ENCODE data around the gene ISL2. TPM values are rescaled to one million over a fixed set of nuclear protein-coding genes. Genes with fewer than 3 reads are reported as not detected.
"Not testable (repeated sequence)": the region's sequence is repeated elsewhere in the genome, so short reads cannot be mapped to it uniquely, and the experiment has no call there.

ISL2 gene
- total and polyA plus RNA-seq, 4 donors, result 0.22 to 0.86 (median 0.38) TPM; not detected in 1

DNA sequence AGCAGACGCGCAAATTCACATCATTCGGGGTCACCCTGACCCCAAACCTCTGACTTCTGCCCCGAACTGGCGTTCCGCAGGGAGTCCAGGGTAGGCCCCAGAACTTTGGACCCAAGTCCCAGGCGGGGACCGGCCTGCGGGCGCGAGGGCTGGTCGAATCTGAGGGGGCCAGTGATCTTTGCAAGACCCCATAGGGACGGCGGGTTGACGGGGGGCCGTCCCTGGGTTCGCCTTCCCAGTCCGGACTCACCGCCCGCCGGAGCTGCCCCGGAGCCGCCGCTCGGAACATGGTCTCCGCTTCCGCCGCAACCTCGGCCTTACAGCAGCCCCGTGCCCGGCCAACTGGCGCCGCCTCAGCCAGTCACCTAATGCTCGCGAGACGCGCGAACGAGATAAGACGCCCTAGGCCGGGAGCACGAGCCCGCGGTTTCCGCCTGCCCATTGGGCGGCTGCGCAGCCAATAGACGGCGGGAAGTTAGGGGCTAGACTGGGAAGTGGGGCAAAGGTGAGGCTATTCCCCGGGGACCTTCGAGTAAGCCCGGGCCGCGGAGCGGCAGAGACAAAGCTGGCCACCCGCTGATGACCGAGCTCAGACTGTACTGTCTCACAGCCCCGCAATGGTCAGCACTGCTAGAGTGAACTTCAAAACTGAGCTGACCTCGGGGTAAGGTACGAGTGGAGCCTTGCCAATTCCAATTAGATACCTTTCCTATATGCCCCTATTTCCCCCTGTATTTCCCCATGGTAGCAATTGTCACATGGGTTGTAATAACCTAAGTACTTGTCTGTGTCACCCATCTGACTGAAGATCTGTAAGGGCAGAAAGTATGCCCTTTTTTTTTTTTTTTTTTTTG, 25.2 kb upstream of the ISL2 start, which contains the start of gene ETFA:
Gene ETFA, minus strand, starts transcription at position 370 of the 854 bp plus-strand sequence. Its CDS starts 81 bp downstream, at position 289.
- no peaks in the 10 kb centered on the region for H3K9me3 ChIP-seq (ENCODE audit: control insufficient read depth in 4 of 4, insufficient read depth in 3 of 4, low read length in 3 of 4)
- H3K27ac ChIP-seq (ENCODE audit: low read depth in 1 of 2, low read length in 1 of 2), result peak within 1 kb of the TSS; percentile 82 to 91
- TF ChIP-seq, protein P1, sequence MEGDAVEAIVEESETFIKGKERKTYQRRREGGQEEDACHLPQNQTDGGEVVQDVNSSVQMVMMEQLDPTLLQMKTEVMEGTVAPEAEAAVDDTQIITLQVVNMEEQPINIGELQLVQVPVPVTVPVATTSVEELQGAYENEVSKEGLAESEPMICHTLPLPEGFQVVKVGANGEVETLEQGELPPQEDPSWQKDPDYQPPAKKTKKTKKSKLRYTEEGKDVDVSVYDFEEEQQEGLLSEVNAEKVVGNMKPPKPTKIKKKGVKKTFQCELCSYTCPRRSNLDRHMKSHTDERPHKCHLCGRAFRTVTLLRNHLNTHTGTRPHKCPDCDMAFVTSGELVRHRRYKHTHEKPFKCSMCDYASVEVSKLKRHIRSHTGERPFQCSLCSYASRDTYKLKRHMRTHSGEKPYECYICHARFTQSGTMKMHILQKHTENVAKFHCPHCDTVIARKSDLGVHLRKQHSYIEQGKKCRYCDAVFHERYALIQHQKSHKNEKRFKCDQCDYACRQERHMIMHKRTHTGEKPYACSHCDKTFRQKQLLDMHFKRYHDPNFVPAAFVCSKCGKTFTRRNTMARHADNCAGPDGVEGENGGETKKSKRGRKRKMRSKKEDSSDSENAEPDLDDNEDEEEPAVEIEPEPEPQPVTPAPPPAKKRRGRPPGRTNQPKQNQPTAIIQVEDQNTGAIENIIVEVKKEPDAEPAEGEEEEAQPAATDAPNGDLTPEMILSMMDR (IDR thresholded peaks at IDR 0.05; ENCODE audit: control extremely low read depth, extremely low read depth), result no peak
- no peaks in the 10 kb centered on the region for H3K27me3 ChIP-seq (ENCODE audit: control insufficient read depth in 3 of 3, insufficient read depth in 3 of 3, low read length in 2 of 3)
- peak within 1 kb of the TSS; percentile 86 to 94 for H3K9ac ChIP-seq (ENCODE audit: insufficient read depth in 1 of 2, low read length in 2 of 2)
- DNase-seq (peak; percentile 96 to 98 (median 96)), ATAC-seq (ENCODE audit: insufficient read depth, low FRiP score) (peak; percentile 99)
- H3K4me3 ChIP-seq, result peak within 1 kb of the TSS; percentile 87
- H3K36me3 ChIP-seq (ENCODE audit: control insufficient read depth in 4 of 4, insufficient read depth in 4 of 4, low read length in 4 of 4), result no peaks in the 10 kb centered on the region
- H3K4me1 ChIP-seq (ENCODE audit: control insufficient read depth in 5 of 5, insufficient read depth in 5 of 5, low read length in 5 of 5), result peaks cover 0 to 13% (median 7%) of the 10 kb centered on the region in 5 donors
- 0 to 2% methylated on average over 60 of the region's 60 CpGs for WGBS, 2 donors

- no peak for ATAC-seq (ENCODE audit: insufficient read depth, low FRiP score)
- Histone ChIP-seq H3K4me3 (no peak overlapping the region), H3K9me3 (ENCODE audit: control insufficient read depth in 4 of 4, insufficient read depth in 3 of 4, low read length in 3 of 4) (no peaks in the 10 kb centered on the region), H3K4me1 (ENCODE audit: control insufficient read depth in 5 of 5, insufficient read depth in 5 of 5, low read length in 5 of 5) (peaks cover 0 to 13% (median 7%) of the 10 kb centered on the region in 5 donors), H3K27ac (ENCODE audit: low read depth in 1 of 2, low read length in 1 of 2) (no peak overlapping the region), H3K27me3 (ENCODE audit: control insufficient read depth in 3 of 3, insufficient read depth in 3 of 3, low read length in 2 of 3) (no peaks in the 10 kb centered on the region), H3K36me3 (ENCODE audit: control insufficient read depth in 4 of 4, insufficient read depth in 4 of 4, low read length in 4 of 4) (no peaks in the 10 kb centered on the region), H3K9ac (ENCODE audit: insufficient read depth in 1 of 2, low read length in 2 of 2) (no peak overlapping the region)
- no peak for DNase-seq
- WGBS, 2 donors, result 78 to 87% methylated on average over 7 of the region's 7 CpGs
- TF ChIP-seq, protein P1 (IDR thresholded peaks at IDR 0.05; ENCODE audit: control extremely low read depth, extremely low read depth), result no peak
These were observed 23.9 kb upstream of the ISL2 start for GRCh38 chr15:76312540-76313174.

DNA sequence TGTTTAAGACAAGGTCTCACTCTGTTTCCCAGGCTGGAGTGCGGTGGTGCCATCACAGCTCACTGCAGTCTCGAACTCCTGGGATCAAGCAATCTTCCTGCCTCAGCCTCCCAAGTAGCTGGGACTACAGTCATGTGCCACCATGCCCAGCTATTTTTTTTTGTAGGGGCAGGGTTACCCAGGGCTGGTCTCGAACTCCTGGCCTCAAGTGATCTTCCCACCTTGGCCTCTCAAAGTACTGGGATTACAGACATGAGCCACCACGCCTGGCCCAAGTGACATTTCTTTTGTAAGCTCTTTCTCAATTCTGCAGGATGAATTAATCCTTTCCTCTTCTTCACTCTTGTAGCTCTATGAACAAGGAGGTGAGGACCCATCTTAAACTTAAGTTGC, 23.4 kb upstream of the ISL2 start:
- H3K4me1 ChIP-seq (ENCODE audit: control insufficient read depth in 5 of 5, insufficient read depth in 5 of 5, low read length in 5 of 5), result peaks cover 0 to 12% (median 7%) of the 10 kb centered on the region in 5 donors
- not testable (repeated sequence) for DNase-seq; H3K27me3 ChIP-seq (ENCODE audit: control insufficient read depth in 3 of 3, insufficient read depth in 3 of 3, low read length in 2 of 3); H3K36me3 ChIP-seq (ENCODE audit: control insufficient read depth in 4 of 4, insufficient read depth in 4 of 4, low read length in 4 of 4); H3K9ac ChIP-seq (ENCODE audit: insufficient read depth in 1 of 2, low read length in 2 of 2); H3K27ac ChIP-seq (ENCODE audit: low read depth in 1 of 2, low read length in 1 of 2); ATAC-seq (ENCODE audit: insufficient read depth, low FRiP score); H3K4me3 ChIP-seq; H3K9me3 ChIP-seq (ENCODE audit: control insufficient read depth in 4 of 4, insufficient read depth in 3 of 4, low read length in 3 of 4)
- WGBS, 2 donors, result 89 to 96% methylated on average over 4 of the region's 4 CpGs

DNA sequence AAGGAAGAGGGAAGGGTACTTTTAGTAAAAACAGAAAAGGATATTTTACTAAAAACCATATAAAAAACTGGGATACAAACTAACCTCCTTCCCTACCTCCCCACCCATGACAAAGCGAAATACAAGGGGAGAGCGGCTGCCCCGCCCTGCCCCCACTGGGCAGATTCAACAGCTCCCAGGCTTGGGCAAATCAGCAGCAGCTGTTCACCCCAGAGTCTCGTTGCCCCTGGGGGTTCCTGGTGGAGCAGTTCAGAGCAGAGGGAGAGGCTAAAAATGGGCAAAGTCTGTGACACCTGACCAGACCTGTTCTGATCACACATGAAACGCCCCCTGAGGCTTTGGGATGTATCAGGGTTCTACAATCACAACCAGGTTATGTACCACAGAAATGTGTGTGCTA, 22.8 kb upstream of the ISL2 start:
- Histone ChIP-seq H3K9me3 (ENCODE audit: control insufficient read depth in 4 of 4, insufficient read depth in 3 of 4, low read length in 3 of 4) (no peaks in the 10 kb centered on the region), H3K4me3 (no peak overlapping the region), H3K27ac (ENCODE audit: low read depth in 1 of 2, low read length in 1 of 2) (no peak overlapping the region), H3K4me1 (ENCODE audit: control insufficient read depth in 5 of 5, insufficient read depth in 5 of 5, low read length in 5 of 5) (peaks cover 0 to 12% (median 7%) of the 10 kb centered on the region in 5 donors), H3K36me3 (ENCODE audit: control insufficient read depth in 4 of 4, insufficient read depth in 4 of 4, low read length in 4 of 4) (no peaks in the 10 kb centered on the region), H3K27me3 (ENCODE audit: control insufficient read depth in 3 of 3, insufficient read depth in 3 of 3, low read length in 2 of 3) (no peaks in the 10 kb centered on the region), H3K9ac (ENCODE audit: insufficient read depth in 1 of 2, low read length in 2 of 2) (no peak overlapping the region)
- TF ChIP-seq, protein P1 (IDR thresholded peaks at IDR 0.05; ENCODE audit: control extremely low read depth, extremely low read depth), result no peak
- WGBS, 2 donors, result 80 to 84% methylated on average over 5 of the region's 5 CpGs
- DNase-seq (no peak), ATAC-seq (ENCODE audit: insufficient read depth, low FRiP score) (no peak)

All from lung (tissue), 12 donors.